GM19043 (cell line): ENCODE results near the gene IGF2BP3.
"Not testable (repeated sequence)": the region's sequence is repeated elsewhere in the genome, so short reads cannot be mapped to it uniquely, and the experiment has no call there.

ENCODE experiments used
- ATAC-seq: cut with Tn5 transposase; IDR thresholded peaks from one replicate; pipeline ENCODE4 v1.9.1; 2021; ENCODE audit warnings: low read depth; ENCODE audit not compliant: unreplicated experiment

IGF2BP3 gene

GRCh38 chr7:23426876-23427275 is 43.4 kb downstream of the IGF2BP3 start:
- ATAC-seq = no peak

DNA sequence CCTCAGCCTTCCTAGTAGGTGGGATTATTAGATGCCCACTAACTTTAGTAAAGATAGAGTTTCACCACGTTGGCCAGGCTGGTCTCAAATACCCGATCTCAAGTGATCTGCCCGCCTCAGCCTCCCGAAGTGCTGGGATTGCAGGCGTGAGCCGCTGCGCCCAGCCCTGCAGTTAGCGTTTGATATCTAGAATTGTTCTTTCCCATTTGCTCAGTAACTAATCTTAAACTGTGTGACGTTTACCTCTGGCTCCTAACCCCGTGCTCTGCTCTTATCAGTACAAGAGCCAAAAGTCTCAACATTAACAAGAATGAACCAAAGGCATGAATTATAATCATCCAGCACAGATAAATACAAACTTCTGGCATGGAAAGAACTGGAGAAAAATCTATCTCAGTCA is 47.4 kb downstream of the IGF2BP3 start:
- ATAC-seq = no peak

DNA sequence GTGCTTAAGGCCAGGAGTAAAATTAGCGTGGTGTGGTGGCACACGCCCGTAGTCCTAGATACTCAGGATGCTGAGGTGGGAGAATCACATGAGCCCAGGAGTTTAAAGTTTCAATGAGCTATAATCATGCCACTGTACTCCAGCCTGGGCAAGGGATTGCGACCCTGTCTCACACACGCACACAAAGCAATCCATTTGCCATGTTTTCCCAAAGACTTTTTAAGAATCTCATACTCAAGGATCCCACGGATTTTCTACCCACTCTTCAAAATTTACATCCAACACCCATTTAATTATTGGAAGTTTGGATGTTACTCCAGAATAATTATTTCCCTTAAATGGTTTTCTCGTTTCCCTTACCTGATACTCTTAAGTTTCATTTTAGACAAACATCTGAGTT is 47.9 kb downstream of the IGF2BP3 start:
- no peak for ATAC-seq

GRCh38 chr7:23419845-23420244 is 50.4 kb downstream of the IGF2BP3 start:
- ATAC-seq = no peak

GRCh38 chr7:23419160-23419559 is 51.1 kb downstream of the IGF2BP3 start:
- ATAC-seq = no peak

- ATAC-seq = no peak
Measured at GRCh38 chr7:23418046-23418445, 52.2 kb downstream of the IGF2BP3 start.

GRCh38 chr7:23415198-23415597 is 55.1 kb downstream of the IGF2BP3 start:
- ATAC-seq = no peak

DNA sequence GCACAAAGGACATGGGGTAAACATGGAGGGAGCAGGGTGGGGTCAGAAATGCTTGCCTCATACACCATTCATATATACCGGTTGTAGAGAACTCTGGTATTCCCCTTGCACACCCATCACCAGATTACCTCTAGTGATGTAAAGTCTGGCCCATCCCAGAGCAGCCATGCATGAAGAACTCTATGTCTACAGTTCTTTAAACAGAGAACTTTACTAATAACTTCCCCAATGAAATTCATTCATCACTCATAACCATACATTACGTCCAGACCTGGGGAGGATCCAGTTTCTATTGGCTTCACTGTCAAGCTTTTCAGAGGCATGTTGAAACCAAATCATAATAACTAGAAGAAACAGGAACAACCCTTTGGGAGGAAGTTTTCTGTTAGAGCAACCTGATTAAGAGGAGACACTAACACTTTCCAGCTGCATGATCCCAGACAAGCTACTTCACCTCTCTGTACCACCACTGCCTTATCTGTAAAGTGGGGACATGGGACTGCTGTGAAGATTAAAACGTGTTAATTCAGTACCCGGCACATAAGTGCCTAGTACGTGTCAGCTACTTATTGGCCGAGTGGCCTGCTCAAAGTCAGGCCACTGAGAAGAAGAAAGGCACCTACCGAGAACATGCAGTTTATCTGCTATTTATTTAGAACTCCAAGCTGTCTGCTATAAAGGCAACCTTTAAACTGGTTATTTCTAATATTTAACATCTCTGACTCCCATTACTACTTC is 59.7 kb downstream of the IGF2BP3 start:
- peak; percentile 77 for ATAC-seq

- ATAC-seq = not testable (repeated sequence)
Measured at GRCh38 chr7:23406564-23406963, 63.7 kb downstream of the IGF2BP3 start.

DNA sequence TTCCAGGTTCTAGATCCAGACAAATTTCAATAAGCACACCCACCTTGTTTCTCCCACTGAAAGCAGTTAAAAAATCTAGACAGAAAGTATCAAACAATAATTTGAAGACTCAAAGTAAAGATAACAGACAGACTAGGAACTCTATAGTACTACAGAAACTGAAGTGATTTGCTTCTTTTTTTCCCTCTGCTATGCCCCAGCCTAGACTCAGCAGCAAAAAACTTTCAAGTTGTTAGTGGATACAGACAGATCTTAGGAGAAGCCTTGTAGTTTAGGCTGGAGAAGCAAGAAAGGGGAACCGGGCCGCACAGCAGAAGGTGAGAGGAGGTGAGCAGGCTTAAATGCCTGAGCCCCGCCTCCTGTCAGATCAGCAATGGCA is 65.1 kb downstream of the IGF2BP3 start:
- no peak for ATAC-seq

GRCh38 chr7:23404546-23405239 is 65.6 kb downstream of the IGF2BP3 start:
- no peak for ATAC-seq

GRCh38 chr7:23403970-23404369 is 66.3 kb downstream of the IGF2BP3 start:
- ATAC-seq = no peak

DNA sequence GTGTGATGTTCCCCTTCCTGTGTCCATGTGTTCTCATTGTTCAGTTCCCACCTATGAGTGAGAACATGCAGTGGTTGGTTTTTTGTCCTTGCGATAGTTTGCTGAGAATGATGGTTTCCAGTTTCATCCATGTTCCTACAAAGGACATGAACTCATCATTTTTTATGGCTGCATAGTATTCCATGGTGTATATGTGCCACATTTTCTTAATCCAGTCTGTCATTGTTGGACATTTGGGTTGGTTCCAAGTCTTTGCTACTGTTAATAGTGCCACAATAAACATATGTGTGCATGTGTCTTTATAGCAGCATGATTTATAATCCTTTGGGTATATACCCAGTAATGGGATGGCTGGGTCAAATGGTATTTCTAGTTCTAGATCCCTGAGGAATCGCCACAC is 72.2 kb downstream of the IGF2BP3 start:
- ATAC-seq = not testable (repeated sequence)

DNA sequence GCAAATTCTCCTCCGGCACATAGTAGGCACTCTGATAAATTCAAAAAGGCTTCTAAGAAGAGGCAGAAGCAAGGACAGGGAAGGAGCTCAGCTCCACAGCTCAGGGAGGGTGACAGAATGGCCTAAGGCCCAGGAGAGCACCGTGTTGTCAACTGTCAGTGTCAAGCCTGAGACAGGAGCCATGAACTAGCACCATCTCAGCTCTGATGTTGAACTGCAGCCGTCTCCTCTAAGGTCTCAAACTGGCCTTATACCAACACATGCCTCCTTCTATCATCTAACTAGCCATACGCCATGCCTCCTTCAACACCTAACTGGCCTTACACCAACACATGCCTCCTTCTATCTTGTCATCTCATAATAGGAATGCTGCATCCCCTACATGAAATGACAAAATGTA is 73.0 kb downstream of the IGF2BP3 start:
- ATAC-seq = no peak

- no peak for ATAC-seq
Measured at GRCh38 chr7:23396222-23397015, 73.9 kb downstream of the IGF2BP3 start.

- ATAC-seq = no peak
Measured at GRCh38 chr7:23394488-23395171, 75.7 kb downstream of the IGF2BP3 start.

DNA sequence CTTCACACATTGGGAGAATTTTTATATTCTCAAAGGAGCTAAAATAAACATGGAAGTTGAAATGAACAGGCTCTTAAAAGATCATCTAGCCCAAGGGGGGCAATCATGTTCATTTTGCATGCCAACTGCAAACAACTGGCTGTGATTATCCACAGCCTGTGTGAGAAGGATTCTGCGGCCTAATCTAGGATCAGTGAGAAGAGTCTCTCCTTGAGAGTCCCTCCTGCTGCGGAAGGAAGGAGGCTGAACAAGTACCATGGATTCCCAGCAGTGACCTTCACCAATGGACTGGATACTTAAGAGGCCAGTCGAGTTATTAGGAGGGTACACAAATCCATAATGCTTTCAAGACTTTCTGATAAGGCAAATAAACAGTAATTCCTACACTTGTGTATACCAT is 76.7 kb downstream of the IGF2BP3 start:
- no peak for ATAC-seq

DNA sequence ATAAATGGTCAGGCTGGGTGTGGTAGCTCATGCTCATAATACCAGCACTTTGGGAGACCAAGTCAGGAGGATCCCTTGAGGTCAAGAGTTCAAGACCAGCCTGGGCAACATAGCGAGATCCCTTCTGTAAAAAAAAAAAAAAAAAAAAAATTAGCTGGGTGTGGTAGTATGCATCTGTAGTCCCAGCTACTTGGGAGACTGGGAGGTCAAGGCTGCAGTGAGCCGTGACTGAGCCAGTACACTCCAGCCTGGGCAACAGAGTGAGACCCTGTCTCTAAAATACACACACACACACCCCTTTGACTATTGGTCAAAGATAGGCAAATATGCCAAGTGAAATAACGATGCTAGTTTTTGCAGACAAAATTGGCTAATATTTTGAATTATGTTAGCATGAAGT is 80.6 kb downstream of the IGF2BP3 start:
- ATAC-seq = no peak

GRCh38 chr7:23387583-23387982 is 82.7 kb downstream of the IGF2BP3 start:
- ATAC-seq = no peak

GRCh38 chr7:23385140-23385539 is 85.2 kb downstream of the IGF2BP3 start:
- ATAC-seq = peak; percentile 78

- no peak for ATAC-seq
Measured at GRCh38 chr7:23383225-23383624, 87.1 kb downstream of the IGF2BP3 start.
